Endodermal cell (in vitro differentiated cells): ENCODE results near the gene SLC44A4. TPM values are rescaled to one million over a fixed set of nuclear protein-coding genes. Genes with fewer than 3 reads are reported as not detected.

ENCODE experiments used
- DNase-seq: peaks from one replicate; pipeline ENCODE4 v3.0.0-alpha.2; 2017
- H3K27ac ChIP-seq: 2 replicates; pipeline ENCODE4 v1.5.1; 2013; ENCODE audit warnings: mild to moderate bottlenecking, low read depth, low read length, moderate library complexity
- H3K27me3 ChIP-seq: 2 replicates; pipeline ENCODE4 v1.6.1; 2013; ENCODE audit warnings: mild to moderate bottlenecking, low read length, moderate library complexity; ENCODE audit not compliant: insufficient read depth, control insufficient read depth, poor library complexity, severe bottlenecking
- H3K36me3 ChIP-seq: 2 replicates; pipeline ENCODE4 v1.7.0; 2013; ENCODE audit warnings: mild to moderate bottlenecking, low read length, moderate library complexity; ENCODE audit not compliant: control insufficient read depth, insufficient read depth
- H3K4me1 ChIP-seq: one replicate; pipeline ENCODE4 v1.7.0; 2013; ENCODE audit warnings: low read length; ENCODE audit not compliant: control insufficient read depth, insufficient read depth
- H3K4me3 ChIP-seq: 2 replicates; pipeline ENCODE4 v1.5.1; 2013; ENCODE audit warnings: mild to moderate bottlenecking, low read length, moderate library complexity
- H3K9ac ChIP-seq: 2 replicates; pipeline ENCODE4 v1.6.1; 2013; ENCODE audit warnings: mild to moderate bottlenecking, low read length, moderate library complexity; ENCODE audit not compliant: poor library complexity, severe bottlenecking; ENCODE audit errors: extremely low read depth
- H3K9me3 ChIP-seq: 2 replicates; pipeline ENCODE4 v1.6.1; 2013; ENCODE audit warnings: mild to moderate bottlenecking, low read length, moderate library complexity; ENCODE audit not compliant: control insufficient read depth
- H3K27ac Mint-ChIP-seq: 2 replicates; pipeline ENCODE4 v1.8.0; 2020; ENCODE audit warnings: mixed read lengths
- H3K27me3 Mint-ChIP-seq: 2 replicates; pipeline ENCODE4 v1.8.0; 2021; ENCODE audit warnings: mild to moderate bottlenecking, mixed read lengths; ENCODE audit not compliant: insufficient read depth
- H3K36me3 Mint-ChIP-seq: 2 replicates; pipeline ENCODE4 v1.8.0; 2020; ENCODE audit warnings: low read depth, mixed read lengths
- H3K4me1 Mint-ChIP-seq: 2 replicates; pipeline ENCODE4 v1.8.0; 2020; ENCODE audit warnings: mixed read lengths
- H3K4me3 Mint-ChIP-seq: 2 replicates; pipeline ENCODE4 v1.8.0; 2020; ENCODE audit warnings: mild to moderate bottlenecking, moderate library complexity, mixed read lengths
- H3K9me3 Mint-ChIP-seq: 2 replicates; pipeline ENCODE4 v1.8.0; 2020; ENCODE audit warnings: mild to moderate bottlenecking, mixed read lengths
- CTCF ChIP-seq: fragments of 200-600 bp; sonication (generic); conservative IDR thresholded peaks from 2 replicates; pipeline ENCODE4 v1.5.0; 2021; ENCODE audit warnings: antibody characterized with exemption, mild to moderate bottlenecking
- WGBS, 2 experiments: methylation state at CpG; one replicate each; pipeline versions ENCODE4 v1.1.5 to v1.1.7; 2013; ENCODE audit warnings: missing lambda C conversion rate in 2 of 2, mixed read lengths in 1 of 2; ENCODE audit not compliant: insufficient coverage in 1 of 2, insufficient read length in 1 of 2; 5-methylcytosine and 5-hydroxymethylcytosine counted together
- total RNA-seq, 2 donors: library from RNA; stranded (reverse); fragmentation: NEBNext Ultra II Directional in 1 of 2; extraction: Animal tissue kit (Norgen Biotek cat#: 25700) in 1 of 2; gene quantifications; 2 replicates in 1 of 2; 3 replicates in 1 of 2; pipeline ENCODE4 v1.2.1, GENCODE V29; 2021

SLC44A4 gene
- total RNA-seq, 2 donors from 2014 or later: 1.3 to 3.6 TPM

GRCh38 chr6:31837369-31838113, 41.3 kb downstream of the SLC44A4 start:
- Histone ChIP-seq H3K4me3 (peak overlapping the region; percentile 96), H3K36me3 (peaks cover 51% of the 10 kb centered on the region), H3K27ac (no peak overlapping the region), H3K27me3 (no peaks in the 10 kb centered on the region), H3K4me1 (no peaks in the 10 kb centered on the region), H3K9me3 (no peaks in the 10 kb centered on the region), H3K9ac (peak overlapping the region; percentile 90)
- Mint-ChIP-seq H3K27ac (peak overlapping the region; percentile 99), H3K9me3 (no peaks in the 10 kb centered on the region), H3K4me3 (peak overlapping the region; percentile 100), H3K4me1 (peaks cover 19% of the 10 kb centered on the region), H3K36me3 (peaks cover 62% of the 10 kb centered on the region), H3K27me3 (no peaks in the 10 kb centered on the region)
- WGBS, 2 experiments: 79% methylated on average over 1 of the region's 1 CpG; no CpG with 5 or more reads in 1 of the 2 experiments
- TF ChIP-seq CTCF: no peak
- DNase-seq: no peak

- Histone ChIP-seq H3K27me3 (no peaks in the 10 kb centered on the region), H3K4me3 (peak overlapping the region; percentile 96), H3K9me3 (no peaks in the 10 kb centered on the region), H3K9ac (peak overlapping the region; percentile 90), H3K27ac (no peak overlapping the region), H3K4me1 (no peaks in the 10 kb centered on the region), H3K36me3 (peaks cover 51% of the 10 kb centered on the region)
- DNase-seq: no peak
- WGBS, 2 experiments: 24 to 29% methylated on average over 8 to 12 of the region's 12 CpGs
- Mint-ChIP-seq H3K27ac (peak overlapping the region; percentile 99), H3K9me3 (no peaks in the 10 kb centered on the region), H3K36me3 (peaks cover 62% of the 10 kb centered on the region), H3K27me3 (no peaks in the 10 kb centered on the region), H3K4me3 (peak overlapping the region; percentile 100), H3K4me1 (peaks cover 19% of the 10 kb centered on the region)
- TF ChIP-seq CTCF: no peak
Measured at GRCh38 chr6:31836474-31837368, 42.1 kb downstream of the SLC44A4 start.

- H3K36me3 ChIP-seq: peaks cover 51% of the 10 kb centered on the region
Measured at GRCh38 chr6:31836047-31836473, 42.7 kb downstream of the SLC44A4 start.

More at GRCh38 chr6:31836047-31836473, 42.7 kb downstream of the SLC44A4 start:
- Mint-ChIP-seq H3K27ac (peak overlapping the region; percentile 99), H3K4me1 (peaks cover 19% of the 10 kb centered on the region), H3K36me3 (peaks cover 58% of the 10 kb centered on the region), H3K9me3 (no peaks in the 10 kb centered on the region), H3K4me3 (peak overlapping the region; percentile 100), H3K27me3 (no peaks in the 10 kb centered on the region)
- WGBS, 2 experiments: 7 to 17% methylated on average over 9 to 14 of the region's 14 CpGs
- Histone ChIP-seq H3K4me1 (no peaks in the 10 kb centered on the region), H3K9me3 (no peaks in the 10 kb centered on the region), H3K27me3 (no peaks in the 10 kb centered on the region), H3K27ac (no peak overlapping the region), H3K9ac (peak overlapping the region; percentile 90), H3K4me3 (peak overlapping the region; percentile 96)
- no peak for DNase-seq
- no peak for TF ChIP-seq CTCF
